NCI-H1436 treated with DMSO at 0.1 percent for 48 hours (cell line): ENCODE results near the gene GPR37L1.
"Not testable (repeated sequence)": the region's sequence is repeated elsewhere in the genome, so short reads cannot be mapped to it uniquely, and the experiment has no call there.

Source experiments
- DNase-seq: peaks from one replicate; lab custom pipeline; 2025; lab: John Stamatoyannopoulos, UW

Gene GPR37L1

DNA sequence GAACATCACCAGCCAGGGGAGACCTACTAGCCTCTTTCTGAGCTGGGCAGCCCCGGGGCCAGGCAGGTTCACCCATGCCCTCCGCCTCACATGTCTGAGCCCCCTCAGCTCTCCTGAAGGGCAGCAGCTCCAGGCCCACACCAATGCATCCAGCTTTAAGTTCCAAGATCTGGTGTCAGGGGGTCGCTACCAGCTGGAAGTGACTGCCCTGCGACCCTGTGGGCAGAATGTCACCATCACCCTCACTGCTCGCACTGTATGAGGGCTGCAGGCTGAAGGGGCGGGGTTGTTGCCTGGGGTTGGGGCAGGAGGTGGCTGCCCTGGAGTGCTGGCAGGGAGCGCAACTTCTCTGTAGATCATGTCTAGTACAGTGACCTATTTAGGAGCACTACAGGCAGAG lies 46.1 kb downstream of the GPR37L1 start:
- no peak for DNase-seq

DNA sequence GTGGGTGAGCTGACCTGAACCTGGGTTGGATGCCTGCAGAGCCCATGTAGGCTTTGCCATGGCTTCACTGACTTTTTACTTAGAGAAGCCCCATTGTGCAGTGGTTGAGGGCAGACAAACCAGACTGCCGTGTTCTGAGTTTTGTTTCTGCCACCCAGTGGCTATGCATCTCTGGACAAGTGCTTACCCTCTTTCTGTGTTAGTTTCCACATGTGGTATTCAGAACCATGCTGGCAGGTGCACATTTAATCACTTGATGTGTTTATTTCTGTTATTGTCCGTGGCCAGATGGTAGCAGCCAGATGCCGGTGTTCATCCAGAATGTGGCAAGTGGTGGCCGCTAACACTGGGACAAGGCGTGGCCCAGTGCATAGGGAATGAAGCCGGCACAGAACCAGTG lies 48.0 kb downstream of the GPR37L1 start:
- no peak for DNase-seq

DNA sequence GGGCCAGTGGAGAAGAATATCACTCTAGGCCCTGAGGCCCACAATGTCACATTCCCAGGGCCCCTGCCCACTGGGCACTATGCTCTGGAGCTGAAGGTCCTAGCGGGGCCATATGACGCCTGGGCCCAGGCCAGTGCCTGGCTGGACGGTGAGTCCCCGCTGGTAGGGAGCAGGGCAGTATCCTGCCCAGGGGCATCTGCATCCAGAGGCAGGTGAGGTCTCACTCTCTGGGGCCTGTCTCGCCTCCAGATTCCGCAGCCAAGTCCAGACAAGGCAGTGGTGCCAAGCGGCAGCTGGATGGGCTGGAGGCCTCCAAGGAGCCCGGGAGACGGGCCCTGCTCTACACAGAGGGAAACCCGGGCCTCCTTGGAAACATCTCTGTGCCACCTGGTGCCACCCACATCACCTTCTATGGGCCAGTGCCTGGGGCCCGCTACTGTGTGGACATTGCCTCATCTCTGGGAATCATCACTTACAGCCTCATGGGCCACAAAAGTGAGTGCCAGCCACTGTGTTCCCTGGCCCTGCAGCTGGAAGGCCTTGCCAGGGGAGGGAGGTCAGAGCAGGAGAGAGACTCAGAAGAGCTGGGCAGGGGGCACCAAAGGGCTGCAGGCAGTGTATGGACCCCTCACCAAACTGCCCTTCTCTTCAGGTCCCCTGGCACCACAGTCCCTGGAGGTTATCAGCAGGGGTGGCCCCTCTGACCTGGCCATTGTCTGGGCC lies 48.7 kb downstream of the GPR37L1 start:
- DNase-seq: no peak

- DNase-seq: no peak
Observed at GRCh38 chr1:202172015-202172355, 49.3 kb downstream of the GPR37L1 start.

- no peak for DNase-seq
Observed at GRCh38 chr1:202173993-202174392, 51.3 kb downstream of the GPR37L1 start.

- no peak for DNase-seq
Observed at GRCh38 chr1:202176949-202177927, 54.5 kb downstream of the GPR37L1 start.

- DNase-seq: no peak
Observed at GRCh38 chr1:202179828-202180750, 57.4 kb downstream of the GPR37L1 start.

- not testable (repeated sequence) for DNase-seq
Observed at GRCh38 chr1:202180751-202181139, 58.0 kb downstream of the GPR37L1 start.

GRCh38 chr1:202181586-202181985 lies 58.9 kb downstream of the GPR37L1 start:
- no peak for DNase-seq

DNA sequence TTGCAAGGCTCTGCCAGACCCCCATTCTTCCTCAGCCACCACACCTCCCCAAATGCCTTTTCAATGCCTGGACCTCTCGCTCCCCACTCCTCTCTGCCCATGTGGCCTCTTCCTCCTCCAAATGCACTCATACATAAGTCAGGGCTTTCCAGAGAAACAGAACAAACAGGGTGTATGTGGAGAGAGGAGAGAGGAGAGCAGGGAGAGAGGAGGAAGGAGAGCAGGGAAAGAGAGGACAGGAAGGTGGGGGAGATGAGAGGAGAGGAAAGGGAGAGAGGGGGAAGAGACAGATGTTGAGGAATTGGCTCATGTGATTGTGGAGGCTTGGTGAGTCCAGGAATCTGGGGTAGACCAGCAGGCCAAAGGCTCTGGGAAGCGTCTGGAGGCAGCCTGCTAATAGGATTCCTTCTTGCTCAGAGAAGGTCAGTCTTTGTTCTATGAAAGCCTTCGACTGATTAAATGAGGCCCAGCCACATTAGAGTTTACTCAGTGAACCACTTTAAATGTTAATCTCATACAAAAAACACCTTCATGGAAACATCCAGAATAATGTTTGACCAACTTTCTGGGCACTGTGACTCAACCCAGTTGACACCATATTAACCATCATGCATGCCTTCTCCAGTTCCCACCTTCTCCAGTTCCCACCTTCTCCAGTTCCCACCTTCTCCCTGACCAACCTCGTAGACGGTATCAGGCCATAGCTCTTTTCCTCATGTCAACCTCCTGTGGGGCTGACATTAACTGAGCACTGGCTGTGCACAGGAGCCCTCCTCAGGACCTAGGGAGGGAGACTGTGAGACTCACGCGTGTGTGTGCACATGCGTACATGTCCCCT lies 59.5 kb downstream of the GPR37L1 start:
- DNase-seq: no peak
